Medulla oblongata (tissue), 1 donor: ENCODE measurements around the gene RALGPS1.
"Not testable (repeated sequence)": the region's sequence is repeated elsewhere in the genome, so short reads cannot be mapped to it uniquely, and the experiment has no call there.

Experiments used
- DNase-seq: peaks from one replicate; pipeline ENCODE4 v3.0.0-alpha.2; 2015; ENCODE audit errors: extremely low spot score

RALGPS1 gene

DNA sequence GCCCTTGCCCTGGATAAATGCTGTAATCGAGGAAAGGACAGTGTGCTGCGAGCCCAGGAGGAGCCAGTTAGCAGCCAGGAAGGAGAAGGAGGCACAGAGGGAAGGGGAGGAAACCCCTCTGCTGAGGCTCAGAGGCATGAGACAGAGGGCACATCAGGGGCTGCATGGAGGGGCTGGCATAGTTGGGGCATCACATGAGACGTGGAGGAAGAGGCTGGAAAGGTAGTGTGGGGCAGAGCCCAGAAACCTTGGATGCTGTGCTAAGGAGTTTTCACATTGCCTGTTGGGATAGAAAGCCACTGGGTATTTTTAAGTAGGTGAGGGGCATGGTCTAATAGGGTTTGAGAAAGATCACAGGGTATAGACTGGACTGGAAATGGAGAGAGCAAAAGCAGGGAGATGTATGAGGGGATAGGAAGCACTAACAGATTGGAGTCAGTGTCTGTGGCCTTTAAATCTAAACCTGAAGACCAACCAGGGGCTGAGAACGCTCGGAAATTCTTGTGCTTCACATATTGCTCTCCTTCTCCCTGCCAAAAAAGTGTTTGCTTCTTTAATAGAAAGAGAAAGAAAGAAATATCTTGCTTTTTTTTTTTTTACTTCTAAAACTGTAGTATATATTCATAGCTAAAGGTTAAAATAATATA, 240.9 kb downstream of the RALGPS1 start:
- DNase-seq = no peak

DNA sequence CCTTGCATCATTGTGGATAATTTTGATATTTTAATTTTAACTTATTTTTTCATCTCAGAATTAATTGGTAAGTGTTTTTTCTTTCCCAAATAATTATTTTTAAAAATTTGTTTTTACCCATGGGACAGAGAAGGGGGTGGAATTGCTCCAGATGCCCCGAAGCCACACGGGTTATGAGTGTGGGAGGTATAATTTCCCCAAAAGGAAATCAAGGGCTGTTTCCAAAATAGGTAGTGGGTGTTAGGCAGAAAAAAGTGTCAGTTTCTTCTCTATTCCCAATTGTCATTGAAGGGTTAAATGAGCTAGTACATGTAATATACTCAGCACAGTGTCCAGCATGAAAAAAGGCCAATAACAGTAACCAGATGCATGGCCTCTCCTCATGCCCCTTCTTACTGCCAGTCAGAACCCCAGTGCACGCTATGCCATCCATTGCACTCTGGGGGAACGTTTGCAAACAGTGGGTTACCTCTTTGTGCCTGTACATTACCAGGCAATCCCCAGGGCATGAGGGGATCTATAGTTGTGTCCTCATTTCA, 244.3 kb downstream of the RALGPS1 start:
- DNase-seq = no peak

DNA sequence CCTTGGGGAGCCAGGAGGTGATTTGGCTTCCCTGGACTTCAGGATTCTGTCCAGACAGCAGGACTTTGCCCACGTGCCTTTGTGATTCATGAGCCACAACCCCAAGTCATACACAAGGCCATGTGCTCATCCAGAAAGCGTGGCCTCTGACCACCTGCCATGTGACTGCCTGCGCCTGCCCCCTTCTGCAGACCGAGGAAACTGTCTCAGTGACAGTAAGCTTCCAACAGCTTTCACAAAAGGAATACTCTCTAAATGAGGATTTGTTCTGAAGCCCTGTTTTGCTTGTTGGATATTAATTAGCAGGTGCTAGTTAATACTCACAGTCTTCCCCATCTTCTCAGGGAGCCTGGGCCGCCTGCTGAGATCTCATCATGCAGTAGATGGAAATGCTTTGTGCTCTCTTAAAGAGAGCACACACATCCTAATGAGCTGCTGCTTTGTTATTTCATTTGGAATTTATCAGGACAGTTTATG, 244.8 kb downstream of the RALGPS1 start:
- DNase-seq = peak; percentile 84

DNA sequence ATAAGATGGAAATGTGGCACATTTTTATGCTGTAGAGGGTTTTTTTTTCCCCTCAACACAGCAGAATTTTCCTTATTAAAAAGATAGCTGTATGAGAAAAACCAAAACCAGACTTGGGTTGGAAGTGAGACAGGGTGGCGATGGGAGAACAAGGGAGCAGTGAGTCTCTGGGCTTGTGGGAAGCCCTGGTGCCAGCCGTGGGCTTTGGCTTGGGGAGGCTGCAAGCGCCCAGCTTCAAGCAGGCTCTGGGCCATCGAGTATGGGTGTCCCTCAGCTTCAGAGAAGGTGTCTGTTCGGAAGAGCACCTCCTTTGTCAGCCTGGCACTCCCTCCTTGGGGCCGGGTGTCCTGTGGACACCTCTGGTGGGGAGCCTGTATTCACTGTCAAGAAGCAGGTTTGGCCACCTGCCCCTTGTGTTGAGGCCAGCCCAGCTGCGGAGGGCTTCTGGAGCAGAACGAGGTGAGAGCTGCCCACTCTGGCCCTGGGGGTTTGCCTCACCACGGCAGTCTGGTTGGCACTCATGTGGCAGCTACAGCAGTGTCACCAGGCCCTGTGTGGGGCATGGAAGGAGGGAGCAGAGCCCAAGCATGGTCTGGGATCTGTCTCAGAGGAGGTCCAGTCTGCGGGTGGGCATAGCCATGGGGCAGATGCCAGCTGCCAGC, 245.5 kb downstream of the RALGPS1 start:
- peak; percentile 59 for DNase-seq

DNA sequence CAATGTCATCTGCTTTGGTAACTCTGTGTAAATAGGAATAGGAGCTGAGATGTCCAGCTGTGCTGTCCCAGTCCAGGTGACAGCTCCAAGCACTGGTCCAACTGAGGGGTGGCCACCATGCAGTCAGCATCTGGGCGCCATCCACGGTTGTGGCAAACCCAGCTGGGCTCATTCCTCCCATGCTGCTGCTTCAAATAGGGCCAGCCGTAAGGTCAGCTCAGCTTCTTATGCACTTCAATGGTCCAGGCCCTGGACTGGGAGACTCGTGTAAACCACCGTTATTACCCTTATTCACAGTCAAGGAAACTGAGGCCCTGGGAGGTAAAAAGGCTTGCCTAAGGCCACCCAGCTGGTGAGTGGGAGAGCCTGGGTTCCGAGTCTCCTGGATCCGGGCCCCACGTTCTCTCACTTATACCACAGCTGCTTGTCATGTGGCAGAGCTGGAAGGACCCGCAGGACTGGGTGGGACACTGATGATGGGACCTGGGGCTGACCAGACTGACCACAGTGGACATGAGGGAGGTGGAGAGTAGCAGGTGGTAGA, 246.6 kb downstream of the RALGPS1 start:
- no peak for DNase-seq

DNA sequence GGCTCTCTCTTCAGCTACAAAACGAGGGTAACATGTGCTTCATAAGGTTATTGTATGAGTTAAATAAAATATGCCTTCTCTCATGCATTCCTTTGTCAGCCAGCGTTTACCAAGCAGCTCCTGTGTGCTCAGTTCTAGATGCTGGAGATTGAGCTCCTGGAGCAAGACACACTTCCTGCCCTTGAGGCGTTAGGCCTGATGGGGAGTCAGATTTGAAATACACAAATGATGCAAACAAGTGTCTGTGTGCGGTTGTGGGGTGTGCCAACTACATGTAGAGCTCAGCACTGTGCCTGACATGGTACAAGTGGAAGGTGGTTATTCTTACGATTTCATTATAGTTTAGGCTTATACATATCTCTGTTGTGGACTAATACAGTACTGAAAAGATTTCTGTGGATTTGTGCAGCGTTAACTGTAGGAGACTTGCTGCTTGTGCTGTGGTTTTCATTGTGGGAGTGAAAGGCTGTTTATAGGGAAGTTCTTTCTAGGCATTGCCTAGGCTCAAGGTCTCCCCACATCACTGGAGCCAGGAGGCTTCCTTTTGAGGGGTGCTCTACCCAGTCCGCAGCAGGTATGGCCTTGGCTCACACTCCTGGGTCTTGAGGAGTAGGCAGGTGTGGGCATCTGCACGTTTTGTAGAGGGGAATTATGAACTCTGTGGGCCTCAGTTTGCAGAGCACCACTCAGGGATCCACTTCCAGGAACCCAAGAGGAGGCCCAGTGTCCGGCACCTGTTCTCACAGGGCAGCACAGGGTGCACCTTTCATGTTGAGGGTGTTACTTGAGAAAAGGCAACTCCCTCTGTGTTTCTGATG, 247.7 kb downstream of the RALGPS1 start:
- DNase-seq = no peak

DNA sequence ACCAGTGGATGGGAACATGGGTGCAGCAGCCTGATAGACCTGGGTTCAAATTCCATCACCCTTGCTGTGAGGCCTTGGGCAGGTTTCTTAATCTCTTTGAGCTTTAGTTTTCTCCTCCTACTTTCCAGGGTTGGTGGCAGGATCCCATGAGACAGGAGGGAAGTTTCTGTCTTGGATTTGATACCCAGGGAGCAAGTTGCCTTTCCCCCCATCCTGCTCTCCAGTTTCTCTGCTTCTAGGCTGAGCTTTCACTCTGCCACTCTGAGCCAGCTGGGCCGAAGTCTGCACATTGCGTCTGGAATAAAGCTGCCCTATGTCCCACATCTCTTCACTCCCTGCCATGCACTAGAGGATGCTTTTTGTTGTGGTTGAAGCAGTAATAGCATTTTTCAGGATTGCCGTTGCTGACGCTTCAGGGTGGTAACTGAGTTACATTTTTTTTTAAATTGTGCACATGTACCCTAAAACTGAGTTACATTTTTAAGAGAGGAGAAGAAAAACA, 248.3 kb downstream of the RALGPS1 start:
- DNase-seq = peak; percentile 77

DNA sequence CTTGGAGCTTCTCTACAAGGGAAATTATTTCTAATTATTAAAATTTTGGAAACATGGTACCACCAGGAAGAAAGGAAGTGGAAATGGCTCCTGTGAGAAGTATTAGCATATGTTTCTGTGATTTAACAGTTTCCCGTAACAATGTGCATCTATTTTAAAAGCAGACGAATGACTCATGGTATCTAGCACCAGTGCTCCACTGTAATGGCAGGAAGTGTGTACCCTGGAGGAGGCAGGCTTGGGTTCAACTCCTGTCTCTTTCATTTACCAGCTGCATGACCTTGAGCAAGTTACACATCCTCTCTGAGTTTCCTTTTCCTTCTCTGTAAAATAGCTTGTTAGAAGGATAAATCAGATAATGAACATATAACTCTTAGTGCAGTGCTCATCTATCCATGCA, 248.8 kb downstream of the RALGPS1 start:
- no peak for DNase-seq

DNA sequence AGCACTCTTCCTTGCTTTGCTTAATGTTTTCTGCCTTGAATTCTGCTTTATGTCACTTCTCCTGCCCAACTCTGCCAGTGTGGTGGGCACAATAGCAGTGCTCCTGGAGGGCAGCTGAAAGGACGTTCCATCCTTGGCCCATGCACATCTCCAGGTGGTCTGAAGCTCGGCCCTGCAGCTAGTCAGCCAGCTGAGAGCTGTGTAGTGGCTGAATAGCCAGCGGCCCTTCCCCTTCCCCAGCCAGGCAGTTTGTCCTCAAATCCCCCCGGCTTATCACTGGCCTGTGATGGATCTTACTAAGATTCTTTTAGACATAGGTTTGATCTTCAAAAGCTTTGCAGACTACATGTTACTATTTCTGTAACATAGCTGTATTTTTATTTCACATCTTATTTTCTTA, 250.5 kb downstream of the RALGPS1 start:
- no peak for DNase-seq

DNA sequence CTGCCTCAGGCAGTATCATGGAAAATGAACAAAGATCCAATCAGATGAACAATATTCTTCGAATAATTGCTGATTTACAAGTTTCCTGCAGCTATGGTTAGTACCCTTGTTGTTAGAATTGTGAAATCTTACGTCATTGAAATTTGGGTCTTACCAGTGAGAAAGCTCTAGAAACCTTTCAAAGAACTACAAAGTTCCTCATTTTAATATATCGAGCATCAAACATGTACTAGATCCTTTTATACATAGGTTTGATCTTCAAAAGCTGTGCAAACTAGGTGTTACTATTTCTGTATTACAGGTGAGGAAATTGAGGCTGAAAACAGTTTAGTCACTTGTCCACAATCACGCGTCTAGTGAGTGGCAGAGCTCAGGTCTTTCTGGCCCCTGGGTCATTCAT, 251.5 kb downstream of the RALGPS1 start:
- no peak for DNase-seq

DNA sequence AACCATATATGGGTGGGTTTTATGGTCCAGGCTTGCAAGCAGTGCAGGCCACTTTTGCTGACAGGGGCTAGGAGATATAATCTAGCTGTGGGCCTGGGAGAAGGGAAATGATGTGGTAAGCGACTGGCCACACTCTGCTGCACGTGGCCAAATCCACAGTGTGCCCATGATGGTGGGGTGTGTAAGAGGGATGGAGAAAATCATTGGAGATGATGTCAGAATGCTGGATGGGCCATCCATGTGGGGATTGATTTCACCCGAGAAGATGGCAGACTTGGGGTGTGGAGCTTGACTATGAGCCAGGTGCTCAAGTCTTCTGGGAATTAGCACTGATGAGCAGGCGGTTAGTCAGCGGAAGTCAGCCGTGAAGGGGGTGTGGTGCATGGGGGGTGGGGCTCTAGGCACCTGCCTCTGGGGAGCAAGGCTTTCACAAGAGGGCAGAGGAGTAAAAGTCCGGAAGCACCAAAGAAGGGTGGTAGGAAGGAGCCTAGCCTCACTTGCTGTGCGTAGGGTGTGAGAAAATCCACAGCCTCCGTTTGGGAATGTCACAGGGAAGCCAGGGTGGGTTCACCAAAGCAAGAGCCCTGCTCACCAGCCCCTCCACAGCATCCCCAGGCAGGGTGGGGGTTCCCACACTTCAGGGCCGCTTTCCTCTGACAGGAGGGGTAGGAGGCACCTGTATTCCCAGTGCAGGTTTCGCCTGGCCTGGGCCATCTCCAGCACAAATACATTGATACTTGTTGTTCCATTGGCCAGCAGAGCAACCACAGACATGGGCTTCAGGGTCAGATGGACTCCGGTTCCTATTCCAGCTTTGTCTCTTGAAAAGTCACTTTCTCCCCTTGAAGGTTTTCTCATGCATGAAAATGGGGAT, 252.3 kb downstream of the RALGPS1 start:
- DNase-seq = no peak

DNA sequence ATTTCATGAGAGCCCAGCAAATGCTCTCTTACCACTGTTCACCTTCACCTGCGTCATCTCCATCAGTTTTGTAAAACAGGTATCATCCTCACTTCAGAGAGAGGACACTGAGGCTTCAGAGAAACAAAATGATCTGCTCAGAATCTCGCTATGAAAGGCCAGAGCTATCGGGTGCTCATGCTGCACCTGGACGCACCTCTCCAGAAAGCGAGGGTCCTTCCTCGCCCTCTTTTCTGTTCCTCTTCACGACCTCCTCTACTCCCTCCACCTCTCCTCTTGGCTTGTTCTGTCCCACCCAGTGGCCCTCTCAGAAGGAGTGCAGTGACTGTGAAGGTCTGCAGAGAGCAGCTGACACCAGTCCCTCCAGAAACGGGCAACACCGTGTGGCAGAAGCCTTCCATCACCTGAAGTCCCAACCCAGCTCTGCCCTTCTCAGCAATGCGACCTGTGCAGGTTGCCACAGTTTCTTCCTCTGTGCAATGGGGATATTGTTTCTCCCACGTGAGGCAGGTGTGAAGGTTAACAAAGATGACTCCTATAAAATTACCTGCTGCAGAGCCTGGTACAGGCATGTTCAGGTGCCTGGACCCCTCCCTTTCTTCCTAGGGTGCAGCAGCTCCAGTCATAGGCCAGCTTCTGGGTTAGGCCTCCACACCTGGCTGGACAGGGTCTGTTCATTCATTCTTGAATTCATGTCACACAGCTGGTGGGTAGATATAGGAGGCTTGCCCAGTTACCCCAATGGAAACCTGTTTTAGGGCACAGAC, 253.2 kb downstream of the RALGPS1 start:
- DNase-seq = no peak

DNA sequence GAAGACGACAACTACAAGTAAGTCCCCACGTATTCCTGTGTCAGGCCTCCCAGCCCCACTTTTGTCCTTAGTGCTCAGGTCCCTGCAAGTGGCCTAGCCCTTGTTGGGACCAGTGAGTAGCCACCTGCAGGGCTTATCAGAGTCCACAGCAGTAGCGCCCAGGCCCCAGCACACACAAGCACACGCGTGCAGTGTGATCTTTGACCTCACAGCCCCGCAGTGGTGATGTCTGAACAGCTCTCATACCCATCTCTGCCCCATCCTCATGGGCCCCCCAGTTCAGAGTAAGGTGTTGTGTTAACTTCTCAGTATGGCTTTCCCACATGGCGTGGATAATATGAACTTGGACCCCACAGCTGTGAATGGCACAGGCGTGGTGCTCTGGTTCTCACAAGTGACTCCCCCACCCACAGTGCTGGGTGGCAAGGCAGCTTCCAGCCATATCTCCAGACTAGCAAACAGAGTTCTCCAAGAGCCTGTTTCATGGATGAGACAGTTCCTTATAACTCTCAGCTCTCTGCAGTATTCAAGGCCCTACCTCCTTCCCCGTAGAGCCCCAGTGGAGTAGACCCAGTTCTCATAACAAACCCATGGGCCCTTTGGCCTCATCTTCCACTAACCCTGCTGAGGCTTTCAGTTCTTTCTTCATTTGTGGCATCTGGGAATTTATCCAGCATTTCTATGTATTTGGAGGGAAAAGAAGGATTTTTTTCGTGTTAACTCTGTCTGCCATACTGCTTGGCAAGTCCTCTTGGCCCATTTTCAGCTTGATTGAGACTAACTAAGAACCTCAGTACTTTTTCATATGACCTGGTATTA, 254.4 kb downstream of the RALGPS1 start:
- no peak for DNase-seq

DNA sequence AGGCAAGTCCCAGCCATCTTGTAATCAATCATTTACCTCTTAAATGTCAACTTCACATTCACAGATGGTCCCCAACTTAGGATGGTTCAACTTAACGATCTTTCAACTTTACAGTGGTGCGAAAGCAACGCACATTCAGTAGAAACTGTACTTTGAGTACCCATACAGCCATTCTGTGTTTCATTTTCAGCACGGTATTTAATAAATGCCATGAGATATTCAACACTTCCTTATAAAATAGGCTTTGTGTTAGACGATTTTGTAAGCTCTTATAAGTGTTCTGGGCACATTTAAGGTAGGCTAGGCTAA, 254.9 kb downstream of the RALGPS1 start:
- no peak for DNase-seq

DNA sequence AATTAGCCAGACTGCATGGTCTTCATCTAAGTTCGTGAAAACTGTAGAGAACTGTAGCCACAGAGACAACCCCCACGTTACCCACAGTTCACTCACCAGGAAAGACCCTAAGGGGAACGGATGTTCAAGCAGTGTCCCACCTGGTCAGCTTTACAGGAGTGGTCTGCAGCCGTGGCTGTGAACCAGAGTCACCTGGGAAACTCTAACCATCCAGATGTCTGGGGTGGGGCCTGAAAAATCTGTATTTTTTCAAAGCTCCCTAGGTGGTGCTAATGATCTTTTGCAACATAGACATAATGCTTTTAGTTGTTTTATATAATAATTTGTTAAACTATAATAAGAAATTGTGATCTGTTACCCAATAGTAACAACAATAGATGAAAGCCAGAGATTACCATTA, 255.5 kb downstream of the RALGPS1 start:
- no peak for DNase-seq

DNA sequence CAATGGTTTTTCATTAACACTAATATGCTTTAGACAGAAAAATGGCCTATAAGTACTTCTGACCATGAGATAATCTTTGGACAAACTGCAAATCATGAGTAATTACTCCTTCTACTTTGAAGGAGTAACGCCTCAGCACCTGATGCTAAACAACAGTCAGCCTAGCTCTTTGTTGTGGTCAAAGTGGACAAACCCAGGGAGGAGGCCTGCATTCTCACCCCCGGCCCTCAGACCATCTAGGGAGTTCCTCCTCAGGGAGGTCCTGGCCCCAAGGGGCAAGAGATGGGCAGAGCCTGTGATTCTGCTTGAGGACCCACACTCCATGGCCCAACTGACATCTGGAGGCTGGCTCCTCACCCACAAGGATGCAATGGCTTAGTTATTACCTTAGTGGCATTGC, 256.1 kb downstream of the RALGPS1 start:
- no peak for DNase-seq

DNA sequence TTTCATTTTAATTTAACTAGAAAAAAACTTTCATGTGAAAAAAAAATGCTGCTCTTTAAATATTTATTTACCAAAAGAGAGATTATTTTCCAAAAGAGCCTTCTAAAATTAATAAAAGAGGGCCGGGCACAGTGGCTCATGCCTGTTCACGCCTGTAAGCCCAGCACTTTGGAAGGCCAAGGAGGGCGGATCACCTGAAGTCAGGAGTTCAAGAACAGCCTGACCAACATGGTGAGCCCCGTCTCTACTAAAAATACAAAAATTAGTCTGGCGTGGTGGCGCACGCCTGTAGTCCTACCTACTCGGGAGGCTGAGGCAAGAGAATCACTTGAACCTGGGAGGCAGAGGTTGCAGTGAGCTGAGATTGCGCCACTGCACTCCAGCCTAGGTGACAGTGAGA, 256.8 kb downstream of the RALGPS1 start:
- not testable (repeated sequence) for DNase-seq

DNA sequence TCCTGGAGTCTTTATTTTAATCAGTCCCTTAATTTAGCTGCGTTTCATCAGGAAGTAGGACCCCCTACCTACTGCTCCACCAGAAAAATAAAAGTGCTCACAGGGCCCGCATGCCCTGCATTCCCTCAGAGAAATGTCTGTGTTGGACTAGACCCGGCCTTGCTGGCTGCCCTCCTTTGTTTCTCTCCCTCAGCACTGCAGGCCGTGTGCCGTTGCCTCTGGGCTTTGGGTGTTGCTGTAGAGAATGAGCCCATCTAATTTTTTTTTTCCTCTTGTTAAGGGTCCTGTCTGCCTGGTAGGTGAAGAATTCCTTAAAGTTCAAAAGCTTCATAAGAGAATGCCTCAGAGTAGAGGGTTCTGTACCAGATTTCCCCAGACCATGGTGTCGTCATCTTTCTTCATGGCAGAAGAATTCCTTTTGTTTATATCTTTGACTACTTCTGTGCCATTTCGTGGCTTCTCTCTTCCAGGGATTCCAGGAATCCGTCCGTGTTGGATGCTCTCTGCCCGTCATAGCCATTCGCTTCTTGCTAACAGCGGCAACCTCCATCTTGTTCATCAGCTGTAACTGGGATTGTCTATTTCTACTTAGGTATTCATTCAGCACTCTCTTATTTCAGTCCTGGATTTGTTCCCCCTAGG, 257.6 kb downstream of the RALGPS1 start:
- no peak for DNase-seq

DNA sequence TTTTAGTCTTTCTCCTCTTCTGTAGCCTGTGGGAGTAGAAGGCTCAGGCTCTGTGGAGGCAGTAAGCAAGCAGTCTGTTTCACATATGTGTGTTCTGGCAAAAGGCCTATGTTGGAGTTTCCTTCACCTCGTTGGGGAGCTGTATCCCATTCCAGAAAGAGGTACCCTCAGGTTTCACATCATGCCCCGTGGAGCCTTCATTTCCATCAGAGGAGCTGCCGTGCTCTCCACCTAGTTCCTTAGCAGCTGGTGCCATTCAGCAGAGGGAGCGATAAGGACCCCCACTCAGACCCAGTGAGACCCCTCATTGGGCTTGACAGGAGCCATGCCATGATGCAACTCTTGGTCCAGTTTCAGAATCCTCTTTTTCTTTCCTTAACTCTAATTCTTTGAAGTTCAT, 258.5 kb downstream of the RALGPS1 start:
- no peak for DNase-seq
